HG02588 (cell line): ENCODE results near the gene GPR15.

Source experiments
- ATAC-seq: cut with Tn5 transposase; IDR thresholded peaks from one replicate; pipeline ENCODE4 v1.9.1; 2021; ENCODE audit warnings: mild to moderate bottlenecking, moderate library complexity; ENCODE audit not compliant: unreplicated experiment

The GPR15 gene

GRCh38 chr3:98529856-98530459 is 1.8 kb upstream of the GPR15 start:
- ATAC-seq, result no peak

GRCh38 chr3:98530676-98531075 is 1.1 kb upstream of the GPR15 start:
- ATAC-seq, result no peak

- ATAC-seq, result no peak
Observed at GRCh38 chr3:98532275-98532637, 478 bp downstream of the GPR15 start.

DNA sequence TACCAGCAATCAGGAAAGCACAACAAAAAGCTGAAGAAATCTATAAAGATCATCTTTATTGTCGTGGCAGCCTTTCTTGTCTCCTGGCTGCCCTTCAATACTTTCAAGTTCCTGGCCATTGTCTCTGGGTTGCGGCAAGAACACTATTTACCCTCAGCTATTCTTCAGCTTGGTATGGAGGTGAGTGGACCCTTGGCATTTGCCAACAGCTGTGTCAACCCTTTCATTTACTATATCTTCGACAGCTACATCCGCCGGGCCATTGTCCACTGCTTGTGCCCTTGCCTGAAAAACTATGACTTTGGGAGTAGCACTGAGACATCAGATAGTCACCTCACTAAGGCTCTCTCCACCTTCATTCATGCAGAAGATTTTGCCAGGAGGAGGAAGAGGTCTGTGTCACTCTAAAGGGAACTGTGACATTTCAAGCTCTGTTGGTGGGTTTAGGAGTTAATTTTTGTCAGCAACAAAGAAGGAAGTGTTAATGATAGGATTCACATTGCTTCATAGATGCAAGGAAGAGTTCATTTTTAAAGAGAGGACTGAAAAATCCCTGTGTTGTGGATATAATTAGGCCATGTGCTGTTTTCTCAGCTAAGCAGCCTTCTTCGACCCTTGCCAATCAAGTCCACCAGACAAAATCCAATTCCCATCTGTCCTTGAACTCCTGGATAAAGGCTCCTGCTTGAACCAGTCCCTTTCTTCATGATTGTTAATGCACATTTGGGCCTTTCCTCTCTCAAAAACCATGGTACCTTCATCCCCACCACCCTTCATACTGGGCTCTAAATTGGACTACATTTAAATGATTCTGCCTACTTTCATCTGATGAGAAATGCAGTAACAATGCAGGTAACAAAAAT is 1.2 kb downstream of the GPR15 start:
- no peak for ATAC-seq

- no peak for ATAC-seq
Observed at GRCh38 chr3:98534168-98534567, 2.4 kb downstream of the GPR15 start.

- ATAC-seq, result no peak
Observed at GRCh38 chr3:98534734-98535133, 3.0 kb downstream of the GPR15 start.

GRCh38 chr3:98536456-98537017 is 4.8 kb downstream of the GPR15 start:
- peak; percentile 73 for ATAC-seq

- ATAC-seq, result peak; percentile 54
Observed at GRCh38 chr3:98540346-98540745, 8.6 kb downstream of the GPR15 start.

GRCh38 chr3:98541695-98542094 is 9.9 kb downstream of the GPR15 start:
- no peak for ATAC-seq

DNA sequence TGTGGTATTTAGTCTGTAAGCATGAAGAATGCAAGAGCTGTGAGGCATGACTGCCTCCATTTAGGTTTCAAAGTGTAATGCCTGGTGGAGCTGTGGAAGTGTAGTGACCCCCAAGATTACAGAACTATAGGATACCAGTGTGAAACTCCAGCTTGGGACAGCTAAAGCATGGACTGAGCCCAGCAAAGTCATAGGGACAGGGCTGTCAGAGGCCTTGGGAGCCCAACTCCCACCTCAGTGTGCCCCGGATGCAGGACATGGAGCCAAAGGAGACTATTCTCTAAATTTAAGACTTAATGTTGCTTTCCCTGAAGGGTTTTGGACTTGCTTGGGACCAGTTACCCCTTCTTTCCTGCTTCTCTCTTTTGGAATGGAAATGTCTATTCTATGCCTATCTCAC is 10.8 kb downstream of the GPR15 start:
- ATAC-seq, result no peak

DNA sequence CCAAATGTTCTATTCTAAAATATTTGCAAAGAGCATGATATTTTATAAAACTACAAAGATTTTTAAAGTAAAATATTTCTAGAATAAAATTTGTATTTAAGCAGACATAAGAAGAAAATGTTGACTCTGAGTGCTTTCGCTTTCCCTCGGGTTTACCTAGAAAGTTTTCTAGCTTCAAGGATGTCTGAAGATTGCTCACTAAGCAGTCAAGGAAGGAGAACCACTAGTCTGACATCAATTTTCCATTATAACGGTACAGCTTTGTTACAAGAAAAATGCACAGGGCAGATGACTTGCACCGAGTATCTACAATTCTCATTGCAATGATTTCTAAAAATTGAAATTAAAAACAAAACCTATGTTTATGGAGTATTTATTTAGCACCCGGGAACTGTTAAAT is 14.2 kb downstream of the GPR15 start:
- peak; percentile 60 for ATAC-seq

- no peak for ATAC-seq
Observed at GRCh38 chr3:98548544-98548943, 16.8 kb downstream of the GPR15 start.

DNA sequence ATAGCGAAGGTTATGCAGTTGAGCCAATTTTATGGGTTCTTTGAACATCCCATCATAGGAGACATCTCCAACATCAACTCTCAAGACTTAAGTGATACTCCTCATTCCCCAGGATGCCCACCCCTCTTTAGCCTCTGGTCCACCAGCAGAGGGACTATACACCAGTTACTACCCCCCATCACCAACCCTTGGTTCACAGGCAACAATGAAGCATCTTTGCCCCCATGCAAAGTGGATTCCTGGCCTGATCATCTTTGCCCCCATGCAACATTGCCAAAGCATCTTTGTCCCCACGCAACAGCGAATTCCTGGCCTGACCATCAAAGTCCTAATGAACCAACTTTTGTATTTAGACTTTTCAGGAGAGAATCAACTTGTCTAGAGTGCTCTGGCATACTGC is 19.1 kb downstream of the GPR15 start:
- no peak for ATAC-seq

DNA sequence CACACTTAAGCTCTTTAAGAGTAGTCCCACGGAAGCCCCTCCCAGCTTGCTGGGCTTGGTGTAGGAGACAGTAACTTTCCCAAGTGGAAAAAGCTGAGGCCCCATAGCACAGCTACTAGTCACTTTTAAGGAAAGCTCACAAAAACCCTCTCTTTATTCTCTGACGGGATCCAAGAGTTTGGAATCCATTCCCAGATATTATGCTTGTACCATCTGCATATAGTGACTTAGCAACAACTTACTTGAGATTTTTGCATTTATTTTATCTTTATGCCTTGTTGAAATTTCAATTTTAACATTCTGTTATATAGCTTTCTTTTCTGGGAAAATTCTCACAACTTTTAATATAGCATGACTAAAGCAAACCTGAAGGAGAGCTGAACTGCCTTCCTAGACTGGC is 19.5 kb downstream of the GPR15 start:
- no peak for ATAC-seq

DNA sequence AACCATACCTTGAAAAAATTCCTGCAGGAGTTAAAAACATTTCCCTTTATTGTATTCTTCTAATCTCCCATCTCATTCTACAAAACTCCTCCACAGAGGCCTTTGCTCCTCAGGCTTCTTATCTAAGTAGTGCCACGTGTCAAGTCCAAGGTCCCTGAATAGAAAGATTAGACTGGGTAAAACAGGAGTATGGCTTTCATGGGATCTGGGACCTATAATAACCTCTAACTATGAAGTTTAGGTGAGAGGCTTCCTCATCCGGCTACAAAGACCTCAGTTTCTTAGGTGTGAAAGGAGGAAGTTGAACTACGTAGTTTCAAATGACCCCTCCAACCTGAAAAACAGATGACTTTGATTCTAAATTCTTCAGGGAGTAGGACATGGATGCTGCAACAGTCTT is 20.0 kb downstream of the GPR15 start:
- ATAC-seq, result no peak

- ATAC-seq, result no peak
Observed at GRCh38 chr3:98552232-98553020, 20.6 kb downstream of the GPR15 start.

DNA sequence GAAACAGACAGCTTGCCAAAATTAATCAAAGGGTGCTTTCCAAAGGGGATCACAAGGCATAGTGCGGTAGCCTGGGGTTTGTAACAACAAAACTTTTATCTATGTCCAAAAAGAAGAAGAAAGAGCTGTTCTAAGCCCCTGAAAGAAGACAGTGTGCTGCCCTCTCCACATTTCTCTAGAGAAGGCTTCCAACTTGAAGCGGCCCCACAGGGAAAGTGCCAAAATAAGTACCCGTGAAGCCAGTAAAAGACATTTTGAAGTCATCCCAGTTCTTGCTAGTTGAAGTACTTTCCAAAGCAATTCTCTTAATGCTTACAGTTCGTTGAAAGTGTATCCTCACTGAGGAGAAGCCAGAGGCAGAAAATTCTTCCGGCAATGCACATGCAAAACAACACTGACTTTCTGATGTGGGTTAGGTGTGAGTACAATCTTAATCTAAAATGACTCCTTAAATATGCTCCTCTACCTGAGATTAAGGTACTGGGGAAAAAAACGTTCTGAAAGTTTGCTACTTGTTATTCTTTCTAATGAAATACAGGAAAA is 21.3 kb downstream of the GPR15 start:
- no peak for ATAC-seq

DNA sequence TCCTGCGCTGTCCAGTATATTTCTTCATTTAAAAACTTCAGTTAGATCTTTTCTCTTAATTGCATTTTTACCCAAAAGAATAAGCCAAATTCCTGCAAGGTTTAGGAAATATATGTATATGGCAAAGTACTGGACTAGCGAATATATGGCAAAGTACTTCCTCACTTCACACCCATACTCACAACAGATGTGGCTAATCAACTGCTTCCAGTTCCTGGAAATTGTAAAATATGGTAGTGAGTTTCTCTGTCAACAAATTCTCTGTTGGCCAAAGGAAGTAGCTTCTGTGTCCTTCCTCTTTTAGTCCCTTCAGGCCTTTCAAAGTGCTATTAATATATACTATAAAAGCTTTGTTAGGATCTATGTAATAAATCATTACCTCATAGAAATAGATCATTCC is 22.0 kb downstream of the GPR15 start:
- ATAC-seq, result no peak

DNA sequence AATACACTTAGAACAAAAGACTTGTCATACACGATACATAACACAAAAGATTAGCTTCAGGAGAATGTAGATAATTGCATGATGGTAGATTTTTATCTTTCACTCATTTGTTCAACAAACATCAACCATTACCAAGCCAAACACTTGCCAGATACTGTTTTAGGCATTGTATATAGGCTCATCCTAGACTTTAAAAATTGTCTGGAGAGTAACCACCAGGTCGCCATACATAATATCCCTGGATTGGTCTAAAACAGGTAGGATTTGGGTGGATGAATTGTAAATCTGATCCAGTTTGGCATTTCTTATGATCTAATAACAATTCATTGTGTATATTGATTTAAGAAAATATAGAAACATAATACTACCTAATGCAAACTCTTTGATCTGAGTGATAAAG is 22.8 kb downstream of the GPR15 start:
- no peak for ATAC-seq

DNA sequence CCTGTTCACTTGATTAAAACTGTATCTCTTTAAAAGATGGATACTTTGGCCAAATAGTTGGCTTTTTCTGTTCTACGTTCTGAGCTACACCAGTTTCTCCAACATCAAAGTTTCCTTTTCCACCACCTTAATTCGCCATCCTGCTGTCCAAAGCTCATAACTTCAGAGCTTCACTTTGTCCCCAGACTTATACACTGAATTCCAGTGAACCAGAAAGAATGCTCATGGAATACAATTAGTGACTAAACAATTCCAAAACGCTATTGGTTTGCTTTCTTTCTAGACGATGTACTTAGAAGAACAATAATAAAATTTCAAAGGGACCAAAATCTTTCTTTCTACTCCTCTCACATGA is 23.2 kb downstream of the GPR15 start:
- ATAC-seq, result no peak
